Thyroid gland (tissue), 4 donors: ENCODE results near the gene KIF2C. TPM values are rescaled to one million over a fixed set of nuclear protein-coding genes. Genes with fewer than 3 reads are reported as not detected.
A peak's percentile ranks its signal among the peaks of the same experiment; 100 is the strongest.

Experiments used
- DNase-seq, 2 donors: peaks; one replicate each; pipeline ENCODE4 v3.0.0-alpha.2; 2019
- H3K27ac ChIP-seq, 3 donors: fragments of 200-600 bp; sonication (generic); 1 replicate in 2 of 3; 2 replicates in 1 of 3; pipeline ENCODE4 v1.5.1; 2016 to 2019; ENCODE audit warnings: mild to moderate bottlenecking in 1 of 3, moderate library complexity in 1 of 3
- H3K27me3 ChIP-seq: fragments of 200-600 bp; sonication (generic); one replicate; pipeline ENCODE4 v1.5.1; 2019
- H3K36me3 ChIP-seq, 2 donors: fragments of 200-600 bp; sonication (generic); one replicate each; pipeline ENCODE4 v1.5.1; 2016 to 2019
- H3K4me1 ChIP-seq, 2 donors: fragments of 200-600 bp; sonication (generic); one replicate each; pipeline ENCODE4 v1.5.1; 2017 to 2019
- H3K4me3 ChIP-seq, 3 donors: fragments of 200-600 bp; sonication (generic); replicated peaks in 1 of 3; 1 replicate in 2 of 3; 2 replicates in 1 of 3; pipeline ENCODE4 v1.5.1; 2016; ENCODE audit warnings: mild to moderate bottlenecking in 1 of 3
- H3K9me3 ChIP-seq: fragments of 200-600 bp; sonication (generic); one replicate; pipeline ENCODE4 v1.5.1; 2017
- CTCF ChIP-seq, 6 experiments: fragments of 200-600 bp in 3 of 6; fragments of 450-650 bp in 3 of 6; sonication (generic) in 3 of 6; IDR thresholded peaks; one replicate each; pipeline ENCODE4 v1.5.1; 2016 to 2019; ENCODE audit warnings: antibody characterized with exemption in 6 of 6, mild to moderate bottlenecking in 2 of 6, inconsistent platforms in 1 of 6, moderate library complexity in 1 of 6
- POLR2A ChIP-seq, 2 donors: fragments of 450-650 bp; IDR thresholded peaks; one replicate each; pipeline ENCODE4 v1.6.1; 2017; ENCODE audit warnings: antibody characterized with exemption in 2 of 2, mild to moderate bottlenecking in 2 of 2, moderate library complexity in 1 of 2
- WGBS, 2 donors: methylation state at CpG; one replicate each; pipeline ENCODE4 v1.1.5; 2017; 5-methylcytosine and 5-hydroxymethylcytosine counted together
- intact Hi-C: fragments of 100-400 bp; cut with DNase I; formaldehyde crosslinking; loops from one replicate; pipeline ENCODE4 v1.15.1; 2023
- total RNA-seq, 4 donors: library from RNA; depleted of rRNA; stranded (reverse); fragments of >200 nt; gene quantifications; one replicate each; pipeline ENCODE4 v1.2.3, GENCODE V29; 2016

The KIF2C gene
- total RNA-seq, 4 donors from 2014 or later = 0.63 to 1.2 (median 1.0) TPM

- no peaks in the 10 kb centered on the region for H3K27me3 ChIP-seq
- DNase-seq = peak in 1 of 2 donors; percentile 27
- no peaks in the 10 kb centered on the region for H3K9me3 ChIP-seq
- no peak for TF ChIP-seq POLR2A (IDR thresholded peaks at IDR 0.05)
- no peak for TF ChIP-seq CTCF (IDR thresholded peaks at IDR 0.05)
- intact Hi-C loops = no loop called here
- H3K4me3 ChIP-seq = no peak overlapping the region
- H3K36me3 ChIP-seq = no peaks in the 10 kb centered on the region
- no peak overlapping the region for H3K27ac ChIP-seq
- WGBS, 2 donors = 53 to 60% methylated on average over 6 of the region's 6 CpGs
- no peaks in the 10 kb centered on the region for H3K4me1 ChIP-seq
Measured at GRCh38 chr1:44713321-44713781, 26.3 kb upstream of the KIF2C start.

GRCh38 chr1:44714532-44714931, 25.1 kb upstream of the KIF2C start:
- H3K4me1 ChIP-seq = no peaks in the 10 kb centered on the region
- DNase-seq = no peak
- no peak for TF ChIP-seq POLR2A (IDR thresholded peaks at IDR 0.05)
- TF ChIP-seq CTCF (IDR thresholded peaks at IDR 0.05) = no peak
- H3K27ac ChIP-seq = no peak overlapping the region
- no peak overlapping the region for H3K4me3 ChIP-seq
- no peaks in the 10 kb centered on the region for H3K9me3 ChIP-seq
- H3K36me3 ChIP-seq = no peaks in the 10 kb centered on the region
- H3K27me3 ChIP-seq = no peaks in the 10 kb centered on the region
- 90 to 93% methylated on average over 7 of the region's 7 CpGs for WGBS, 2 donors
- intact Hi-C loops = no loop called here

- intact Hi-C loops = no loop called here
- no peak for TF ChIP-seq POLR2A (IDR thresholded peaks at IDR 0.05)
- TF ChIP-seq CTCF (IDR thresholded peaks at IDR 0.05) = peak; percentile 71 to 93 (median 82)
- Histone ChIP-seq H3K27ac (no peak overlapping the region), H3K27me3 (no peaks in the 10 kb centered on the region), H3K4me1 (no peaks in the 10 kb centered on the region), H3K9me3 (no peaks in the 10 kb centered on the region), H3K4me3 (no peak overlapping the region), H3K36me3 (no peaks in the 10 kb centered on the region)
- 6 to 21% methylated on average over 7 to 9 of the region's 9 CpGs for WGBS, 2 donors
- peak; percentile 55 to 66 for DNase-seq
Measured at GRCh38 chr1:44714944-44715571, 24.6 kb upstream of the KIF2C start.

GRCh38 chr1:44717156-44717555, 22.5 kb upstream of the KIF2C start:
- Histone ChIP-seq H3K4me1 (no peaks in the 10 kb centered on the region), H3K27ac (no peak overlapping the region), H3K27me3 (no peaks in the 10 kb centered on the region), H3K36me3 (no peaks in the 10 kb centered on the region), H3K9me3 (no peaks in the 10 kb centered on the region), H3K4me3 (no peak overlapping the region)
- 81 to 88% methylated on average over 4 of the region's 4 CpGs for WGBS, 2 donors
- no peak for DNase-seq
- TF ChIP-seq CTCF (IDR thresholded peaks at IDR 0.05) = no peak
- TF ChIP-seq POLR2A (IDR thresholded peaks at IDR 0.05) = no peak
- intact Hi-C loops = no loop called here

- DNase-seq = no peak
- no peak overlapping the region for H3K4me3 ChIP-seq
- H3K27me3 ChIP-seq = no peaks in the 10 kb centered on the region
- WGBS, 2 donors = 63 to 88% methylated on average over 1 of the region's 1 CpG
- H3K27ac ChIP-seq = no peak overlapping the region
- H3K4me1 ChIP-seq = no peaks in the 10 kb centered on the region
- H3K9me3 ChIP-seq = no peaks in the 10 kb centered on the region
- TF ChIP-seq CTCF (IDR thresholded peaks at IDR 0.05) = no peak
- no peak for TF ChIP-seq POLR2A (IDR thresholded peaks at IDR 0.05)
- intact Hi-C loops = no loop called here
- no peaks in the 10 kb centered on the region for H3K36me3 ChIP-seq
Measured at GRCh38 chr1:44717653-44718052, 22.0 kb upstream of the KIF2C start.
